GM10248 (cell line): ENCODE measurements around the gene LGALS3BP.

Source experiments
- CTCF ChIA-PET: fragments of 300-600 bp; sonication (Branson Sonifier 250); formaldehyde crosslinking; extraction: SDS; loops from one replicate; lab custom pipeline; 2021; ENCODE audit warnings: antibody characterized with exemption; lab: Yijun Ruan, JAX
- POLR2A ChIA-PET: fragments of 350-650 bp; sonication (Branson Sonifier 250); formaldehyde crosslinking; extraction: SDS; loops from one replicate; lab custom pipeline; 2020; ENCODE audit warnings: antibody characterized with exemption; lab: Yijun Ruan, JAX
- DNase-seq: peaks from one replicate; pipeline ENCODE4 v3.0.0; 2012; ENCODE audit errors: extremely low spot score
- CTCF ChIP-seq: IDR thresholded peaks from 2 replicates; pipeline ENCODE4 v1.5.1; 2012; ENCODE audit warnings: mild to moderate bottlenecking, low read depth; ENCODE audit errors: extremely low read depth, missing control alignments, control extremely low read depth

Gene LGALS3BP

GRCh38 chr17:79012563-79013134 lies 32.9 kb upstream of the LGALS3BP start:
- ChIA-PET CTCF (no interaction called here), POLR2A (no interaction called here)
- no peak for TF ChIP-seq CTCF
- no peak for DNase-seq

GRCh38 chr17:79011451-79012147 lies 31.9 kb upstream of the LGALS3BP start:
- POLR2A ChIA-PET: no interaction called here
- CTCF ChIA-PET: no interaction called here
- no peak for DNase-seq
- TF ChIP-seq CTCF: no peak

- ChIA-PET CTCF (interaction anchor here (0.9 to 1.0 kb wide), 2 partner anchors 36 to 39 kb away, joined by 3 read pairs; no protein-coding TSS in a partner anchor), POLR2A (interaction anchor here (0.7 kb wide), 1 partner anchor 64 kb away, joined by 3 read pairs; the partner anchor contains the start of gene ENGASE)
- TF ChIP-seq CTCF: no peak
- no peak for DNase-seq
Measured at GRCh38 chr17:79010304-79010646, 30.6 kb upstream of the LGALS3BP start.

GRCh38 chr17:79009397-79010303 lies 29.9 kb upstream of the LGALS3BP start, which contains the start of gene CANT1:
TSS of gene CANT1 (minus strand) at chr17:79009764. CDS start at chr17:78997622, 12,142 bp downstream.
- DNase-seq: peak; percentile 99
- POLR2A ChIA-PET: interaction anchor here (0.7 kb wide), 1 partner anchor 65 kb away, joined by 3 read pairs; the partner anchor contains the start of gene ENGASE
- TF ChIP-seq CTCF: no peak
- CTCF ChIA-PET: interaction anchor here (0.9 to 1.0 kb wide), 2 partner anchors 36 to 38 kb away, joined by 3 read pairs; no protein-coding TSS in a partner anchor

- ChIA-PET CTCF (interaction anchor here (1.1 kb wide), 1 partner anchor 37 kb away, joined by 5 read pairs; no protein-coding TSS in a partner anchor), POLR2A (no interaction called here)
- TF ChIP-seq CTCF: no peak
- no peak for DNase-seq
Measured at GRCh38 chr17:79008666-79009387, 29.1 kb upstream of the LGALS3BP start.
